ENCODE results near the gene OAF.

OAF gene

DNA sequence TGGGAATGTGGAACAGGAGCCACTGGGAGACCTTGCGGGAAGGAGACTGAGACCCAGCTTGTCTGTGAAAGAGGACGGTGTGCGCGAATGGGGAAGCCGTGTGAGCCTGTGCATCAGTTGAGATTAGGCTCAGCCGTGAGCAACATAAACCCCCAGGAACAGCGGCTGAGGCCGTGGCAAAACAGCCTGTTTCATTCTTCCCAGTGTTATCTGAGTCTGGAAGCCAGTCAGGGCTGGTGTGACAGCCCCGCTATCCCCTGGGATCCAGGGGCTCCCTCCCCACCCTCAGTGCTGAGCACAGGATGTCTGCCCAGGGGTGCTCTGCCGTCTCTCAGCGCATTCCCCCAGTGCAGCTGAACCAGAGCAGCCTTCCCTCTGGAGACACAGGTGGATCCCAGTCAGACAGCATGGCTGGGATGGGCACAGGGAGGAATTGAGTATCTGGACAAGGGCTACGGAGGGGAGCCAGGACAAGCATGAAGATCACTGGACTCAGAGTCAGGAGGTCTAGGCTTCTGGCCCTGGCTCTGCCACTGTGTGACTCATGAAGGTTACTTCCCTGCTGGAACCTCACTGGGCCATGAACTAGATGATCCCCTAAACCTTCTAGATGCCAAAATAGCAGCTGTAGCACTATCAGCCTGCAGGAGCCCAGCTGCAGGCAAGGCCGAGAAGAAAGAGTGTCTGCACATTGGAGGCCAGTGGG, 8.6 kb downstream of the OAF start:
- H3K9ac ChIP-seq, result no peak overlapping the region
- H3K36me3 ChIP-seq, result peaks cover 29% of the 10 kb centered on the region
- peaks cover 35% of the 10 kb centered on the region for H4K20me1 ChIP-seq
- no peaks in the 10 kb centered on the region for H3K27me3 ChIP-seq
- TF ChIP-seq Cebpa-rat (IDR thresholded peaks at IDR 0.05), result no peak
- no peak overlapping the region for H3K27ac ChIP-seq
- H3K4me3 ChIP-seq, result no peak overlapping the region
- H3K4me1 ChIP-seq, result peaks cover 11% of the 10 kb centered on the region
- H3K4me2 ChIP-seq, result no peak overlapping the region
- no peaks in the 10 kb centered on the region for H3K9me3 ChIP-seq

GRCh38 chr11:120219938-120220746, 9.3 kb downstream of the OAF start:
- Histone ChIP-seq H3K27me3 (no peaks in the 10 kb centered on the region), H3K4me2 (no peak overlapping the region), H3K4me3 (no peak overlapping the region), H3K4me1 (peaks cover 18% of the 10 kb centered on the region), H3K9ac (no peak overlapping the region), H3K9me3 (no peaks in the 10 kb centered on the region), H3K36me3 (peaks cover 22% of the 10 kb centered on the region), H3K27ac (no peak overlapping the region), H4K20me1 (peaks cover 30% of the 10 kb centered on the region)
- TF ChIP-seq Cebpa-rat (IDR thresholded peaks at IDR 0.05), result no peak

GRCh38 chr11:120220747-120221037, 9.9 kb downstream of the OAF start:
- no peaks in the 10 kb centered on the region for H3K9me3 ChIP-seq
- H3K4me1 ChIP-seq, result peaks cover 24% of the 10 kb centered on the region
- no peak overlapping the region for H3K27ac ChIP-seq
- no peak overlapping the region for H3K4me3 ChIP-seq
- peaks cover 30% of the 10 kb centered on the region for H4K20me1 ChIP-seq
- no peaks in the 10 kb centered on the region for H3K27me3 ChIP-seq
- H3K9ac ChIP-seq, result no peak overlapping the region
- no peak for TF ChIP-seq Cebpa-rat (IDR thresholded peaks at IDR 0.05)
- no peak overlapping the region for H3K4me2 ChIP-seq
- H3K36me3 ChIP-seq, result peaks cover 16% of the 10 kb centered on the region; the same call in 1 of the 2 replicates

- Histone ChIP-seq H3K9me3 (no peaks in the 10 kb centered on the region), H3K4me1 (peaks cover 27% of the 10 kb centered on the region), H3K4me2 (no peak overlapping the region), H4K20me1 (peaks cover 30% of the 10 kb centered on the region), H3K9ac (no peak overlapping the region), H3K27ac (no peak overlapping the region), H3K36me3 (peaks cover 11% of the 10 kb centered on the region; the same call in 1 of the 2 replicates), H3K4me3 (no peak overlapping the region), H3K27me3 (no peaks in the 10 kb centered on the region)
- no peak for TF ChIP-seq Cebpa-rat (IDR thresholded peaks at IDR 0.05)
These were observed 10.4 kb downstream of the OAF start for GRCh38 chr11:120221115-120221752.

DNA sequence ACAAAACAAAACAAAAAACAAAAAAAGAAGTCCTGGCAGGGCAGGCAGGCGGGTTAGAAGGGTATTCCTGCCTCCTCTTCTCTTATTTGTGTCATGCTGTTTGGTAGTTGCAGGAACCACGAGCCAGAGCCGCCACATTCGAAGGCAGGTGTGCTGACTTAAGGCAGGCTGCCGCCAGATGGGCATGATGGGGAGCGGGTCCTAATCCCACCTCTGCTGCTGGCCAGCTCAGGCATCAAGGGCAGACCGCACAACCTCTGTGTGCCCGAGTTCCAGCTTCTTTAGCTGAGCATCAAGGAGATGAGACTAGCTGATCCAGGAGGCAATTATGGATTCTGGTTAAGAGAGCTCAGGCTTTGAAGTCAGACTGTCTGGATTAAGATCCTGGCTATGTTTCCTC, 12.1 kb downstream of the OAF start:
- Histone ChIP-seq H4K20me1 (peaks cover 26% of the 10 kb centered on the region), H3K4me2 (no peak overlapping the region), H3K9ac (no peak overlapping the region), H3K4me1 (peaks cover 27% of the 10 kb centered on the region), H3K4me3 (no peak overlapping the region), H3K27ac (no peak overlapping the region), H3K27me3 (no peaks in the 10 kb centered on the region), H3K9me3 (no peaks in the 10 kb centered on the region), H3K36me3 (peaks cover 19% of the 10 kb centered on the region; the same call in 1 of the 2 replicates)
- no peak for TF ChIP-seq Cebpa-rat (IDR thresholded peaks at IDR 0.05)

- H3K27me3 ChIP-seq, result no peaks in the 10 kb centered on the region
- no peak overlapping the region for H3K4me3 ChIP-seq
- no peaks in the 10 kb centered on the region for H3K9me3 ChIP-seq
- peaks cover 27% of the 10 kb centered on the region for H3K4me1 ChIP-seq
- peak overlapping the region; percentile 77; the same call in 1 of the 2 replicates for H3K27ac ChIP-seq
- peak overlapping the region; percentile 87 for H3K4me2 ChIP-seq
- H3K36me3 ChIP-seq, result peaks cover 19% of the 10 kb centered on the region; the same call in 1 of the 2 replicates
- no peak for TF ChIP-seq Cebpa-rat (IDR thresholded peaks at IDR 0.05)
- H4K20me1 ChIP-seq, result peaks cover 18% of the 10 kb centered on the region
- no peak overlapping the region for H3K9ac ChIP-seq
These were observed 13.0 kb downstream of the OAF start for GRCh38 chr11:120223793-120224192.

DNA sequence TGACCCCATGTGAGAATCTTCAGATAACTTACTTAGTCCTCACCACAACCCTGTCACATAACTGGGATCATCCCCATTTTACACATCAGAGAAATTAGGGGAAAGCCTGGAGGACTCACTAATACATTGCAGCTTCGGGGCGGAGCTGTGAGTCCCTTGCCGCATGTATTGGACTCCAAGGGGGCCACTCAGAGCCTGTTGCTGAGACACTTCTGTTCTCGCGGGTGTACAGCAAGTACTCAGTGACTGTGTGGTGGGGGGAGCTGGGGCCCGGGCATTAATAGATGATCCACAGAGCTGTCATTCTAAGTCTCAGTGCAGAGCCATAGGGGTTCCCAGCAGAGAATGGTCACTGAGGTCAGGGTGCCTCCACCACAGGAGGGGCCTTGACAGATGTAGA, 13.5 kb downstream of the OAF start:
- peak overlapping the region; percentile 44; the same call in 1 of the 2 replicates for H3K9ac ChIP-seq
- 0 out of 2 replicates have a peak overlapping the region, but pooled peaks have one; percentile 28 for H3K4me3 ChIP-seq
- TF ChIP-seq Cebpa-rat (IDR thresholded peaks at IDR 0.05), result no peak
- no peaks in the 10 kb centered on the region for H3K27me3 ChIP-seq
- no peaks in the 10 kb centered on the region for H3K9me3 ChIP-seq
- peaks cover 16% of the 10 kb centered on the region for H4K20me1 ChIP-seq
- peak overlapping the region; percentile 87 for H3K4me2 ChIP-seq
- peaks cover 19% of the 10 kb centered on the region; the same call in 1 of the 2 replicates for H3K36me3 ChIP-seq
- H3K27ac ChIP-seq, result peak overlapping the region; percentile 77
- H3K4me1 ChIP-seq, result peaks cover 27% of the 10 kb centered on the region

DNA sequence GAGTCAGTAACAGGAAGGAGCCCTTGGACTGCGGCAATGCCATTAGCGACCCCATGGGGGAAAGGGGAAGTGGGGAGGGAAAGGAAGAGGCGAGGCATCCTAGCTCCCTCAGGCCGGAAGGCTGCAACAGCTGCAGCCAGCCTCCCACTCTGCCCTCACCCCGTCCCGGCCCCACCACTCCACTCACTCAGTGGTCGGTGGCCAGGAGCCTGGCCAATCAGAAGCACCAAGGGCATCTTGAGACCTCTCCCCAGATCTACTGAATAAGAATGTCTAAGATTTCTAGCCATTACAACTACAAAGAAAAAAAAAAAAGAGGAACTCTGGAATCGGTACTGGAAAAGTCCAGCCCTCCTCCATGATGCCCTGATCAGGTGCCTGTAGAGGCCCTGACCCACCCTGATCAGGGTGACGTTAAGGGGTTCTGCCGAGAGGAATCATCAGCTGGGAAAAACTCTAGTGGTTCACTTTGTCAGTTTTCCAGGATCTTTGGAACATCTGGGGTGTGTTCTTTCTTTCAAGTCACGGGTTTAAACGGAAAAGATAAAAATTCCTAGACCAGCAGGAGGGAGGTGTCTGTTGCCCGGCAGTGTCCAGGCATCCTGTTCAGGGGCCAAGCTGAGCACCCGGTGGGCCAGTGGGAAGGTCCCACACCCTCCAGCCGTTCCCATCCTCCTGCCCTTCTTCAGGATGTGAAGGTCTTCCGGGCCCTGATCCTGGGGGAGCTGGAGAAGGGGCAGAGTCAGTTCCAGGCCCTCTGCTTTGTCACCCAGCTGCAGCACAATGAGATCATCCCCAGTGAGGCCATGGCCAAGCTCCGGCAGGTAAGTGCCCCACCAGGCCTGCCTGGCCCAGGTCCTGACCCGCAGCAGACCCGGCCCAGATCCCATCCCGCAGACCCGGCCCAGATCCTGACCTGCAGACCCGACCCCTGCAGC, 14.4 kb downstream of the OAF start:
- peaks cover 27% of the 10 kb centered on the region for H3K4me1 ChIP-seq
- H3K9me3 ChIP-seq, result no peaks in the 10 kb centered on the region
- peaks cover 19% of the 10 kb centered on the region; the same call in 1 of the 2 replicates for H3K36me3 ChIP-seq
- no peak for TF ChIP-seq Cebpa-rat (IDR thresholded peaks at IDR 0.05)
- H3K27me3 ChIP-seq, result no peaks in the 10 kb centered on the region
- H3K27ac ChIP-seq, result peak overlapping the region; percentile 77
- peaks cover 7% of the 10 kb centered on the region; the same call in 1 of the 2 replicates for H4K20me1 ChIP-seq
- peak overlapping the region; percentile 44; the same call in 1 of the 2 replicates for H3K9ac ChIP-seq
- 0 out of 2 replicates have a peak overlapping the region, but pooled peaks have one; percentile 28 for H3K4me3 ChIP-seq
- peak overlapping the region; percentile 87 for H3K4me2 ChIP-seq

DNA sequence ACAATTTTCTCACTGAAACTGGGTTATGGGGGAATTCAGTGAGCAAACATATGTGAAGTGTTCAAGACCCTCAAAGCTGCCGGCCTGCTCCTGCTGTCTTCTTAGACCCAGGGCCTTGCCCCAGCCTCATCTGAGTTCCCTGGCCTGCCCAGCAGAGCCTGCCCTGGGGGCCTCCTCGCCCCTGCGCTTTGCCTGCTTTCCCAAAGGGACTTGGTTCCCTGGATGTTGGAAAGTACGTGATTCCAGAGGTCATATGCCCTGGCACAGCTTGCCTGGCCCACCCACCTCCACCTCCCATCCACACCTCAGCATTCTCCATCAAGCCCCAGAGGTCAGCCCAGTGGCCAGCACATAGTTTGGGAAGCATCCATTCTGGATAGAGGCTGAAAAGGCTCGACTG, 15.4 kb downstream of the OAF start:
- H3K9ac ChIP-seq, result no peak overlapping the region
- H3K4me2 ChIP-seq, result no peak overlapping the region
- H3K4me1 ChIP-seq, result peaks cover 27% of the 10 kb centered on the region
- 0 out of 2 replicates have a peak overlapping the region, but pooled peaks have one; percentile 2 for H3K27ac ChIP-seq
- H3K36me3 ChIP-seq, result peaks cover 19% of the 10 kb centered on the region; the same call in 1 of the 2 replicates
- no peak overlapping the region for H3K4me3 ChIP-seq
- no peak for TF ChIP-seq Cebpa-rat (IDR thresholded peaks at IDR 0.05)
- H3K27me3 ChIP-seq, result no peaks in the 10 kb centered on the region
- H3K9me3 ChIP-seq, result no peaks in the 10 kb centered on the region
- H4K20me1 ChIP-seq, result no peaks in the 10 kb centered on the region

Measured in BLaER1 (cell line).